K562 (cell line): Measurements from ENCODE around the gene FBN3. TPM values are rescaled to one million over a fixed set of nuclear protein-coding genes. Genes with fewer than 3 reads are reported as not detected.

Experiments
- ADNP ChIP-seq: fragments of 200-800 bp; sonication (Bioruptor generic); IDR thresholded peaks from 2 replicates; pipeline ENCODE4 v1.6.1; 2016; ENCODE audit warnings: missing genetic modification characterization, missing compliant biosample characterization
- ATF2 ChIP-seq: sonication (generic); formaldehyde crosslinking; IDR thresholded peaks from 2 replicates; pipeline ENCODE4 v1.8.1; 2022; ENCODE audit warnings: missing genetic modification reagents
- CBFB ChIP-seq: sonication (generic); formaldehyde crosslinking; IDR thresholded peaks from 2 replicates; pipeline ENCODE4 v1.4.0; 2020; ENCODE audit warnings: mild to moderate bottlenecking, missing genetic modification reagents
- FOXK2 ChIP-seq, 2 experiments: fragments of 450-650 bp; IDR thresholded peaks in 1 of 2; conservative IDR thresholded peaks in 1 of 2; 2 replicates each; pipeline ENCODE4 v1.6.1; 2016; ENCODE audit warnings: low read depth in 2 of 2, mild to moderate bottlenecking in 1 of 2
- HDAC8 ChIP-seq: fragments of 450-650 bp; IDR thresholded peaks from 2 replicates; pipeline ENCODE4 v1.6.1; 2016; ENCODE audit warnings: mild to moderate bottlenecking, missing genetic modification characterization, moderate library complexity, missing compliant biosample characterization
- HEY1 ChIP-seq: fragments of 250-450 bp; sonication (Bioruptor Pico); IDR thresholded peaks from 2 replicates; pipeline ENCODE4 v1.5.0; 2020; ENCODE audit warnings: mild to moderate bottlenecking, moderate library complexity, borderline replicate concordance
- NCOA2 ChIP-seq, 2 experiments: fragments of 450-650 bp; IDR thresholded peaks; 2 replicates each; pipeline ENCODE4 v1.6.1; 2018; ENCODE audit warnings: mild to moderate bottlenecking in 2 of 2, moderate library complexity in 1 of 2; ENCODE audit not compliant: partially characterized antibody in 2 of 2
- PTTG1 ChIP-seq: fragments of 450-650 bp; IDR thresholded peaks from 2 replicates; pipeline ENCODE4 v1.6.1; 2016; ENCODE audit warnings: low read depth, mild to moderate bottlenecking, missing genetic modification characterization, missing compliant biosample characterization
- RBM15 ChIP-seq: fragments of 200-400 bp; formaldehyde crosslinking; IDR thresholded peaks from 2 replicates; pipeline ENCODE4 v1.6.1; 2018; ENCODE audit warnings: mild to moderate bottlenecking, low read length, moderate library complexity; ENCODE audit not compliant: insufficient read depth
- RBM34 ChIP-seq: fragments of 200-400 bp; formaldehyde crosslinking; IDR thresholded peaks from 2 replicates; pipeline ENCODE4 v1.6.1; 2018; ENCODE audit warnings: low read length, borderline replicate concordance; ENCODE audit not compliant: insufficient read depth
- SIN3A ChIP-seq, 2 experiments: fragments of 150-350 bp in 1 of 2; IDR thresholded peaks; 2 replicates each; pipeline ENCODE4 v1.6.1; 2011 to 2016; ENCODE audit warnings: borderline replicate concordance in 2 of 2, low read depth in 2 of 2, low read length in 2 of 2, mild to moderate bottlenecking in 2 of 2, moderate library complexity in 2 of 2; ENCODE audit not compliant: control insufficient read depth in 1 of 2
- SOX6 ChIP-seq: fragments of 450-650 bp; IDR thresholded peaks from 2 replicates; pipeline ENCODE4 v1.6.1; 2014; ENCODE audit warnings: mild to moderate bottlenecking
- STAT6 ChIP-seq: sonication (generic); formaldehyde crosslinking; IDR thresholded peaks from 2 replicates; pipeline ENCODE4 v1.8.1; 2023; ENCODE audit warnings: mild to moderate bottlenecking, missing genetic modification reagents
- THAP7 ChIP-seq: fragments of 250-450 bp; sonication (Bioruptor Pico); IDR thresholded peaks from 2 replicates; pipeline ENCODE4 v1.5.0; 2021
- USF1 ChIP-seq: sonication (generic); formaldehyde crosslinking; IDR thresholded peaks from 2 replicates; pipeline ENCODE4 v1.9.0; 2022; ENCODE audit warnings: mild to moderate bottlenecking, missing genetic modification reagents
- ZMIZ1 ChIP-seq, 2 experiments: fragments of 150-350 bp in 1 of 2; IDR thresholded peaks; 2 replicates each; pipeline ENCODE4 v1.6.1; 2012 to 2016; ENCODE audit warnings: low read depth in 2 of 2, low read length in 2 of 2, mild to moderate bottlenecking in 1 of 2, moderate library complexity in 1 of 2
- ZNF274 ChIP-seq: IDR thresholded peaks from 2 replicates; pipeline ENCODE4 v1.6.1; 2011; ENCODE audit warnings: low read depth, mild to moderate bottlenecking, low read length, moderate library complexity, borderline replicate concordance
- polyA plus RNA-seq, 8 experiments: library from polyadenylated mRNA; depleted of rRNA in 4 of 8; stranded (reverse) in 5 of 8; unstranded in 3 of 8; fragments of >200 nt; fragmentation: Nextera tagmentation in 2 of 8; fragmentation: Illumina TruSeq in 1 of 8; extraction: Ambion mirVana in 2 of 8; extraction: Trizol in 1 of 8; gene quantifications; 2 replicates each; pipeline versions ENCODE4 v1.2.1 to v1.2.3, GENCODE V29; 2011 to 2014; ENCODE audit warnings: inconsistent platforms in 1 of 8, missing spikeins in 1 of 8
- total RNA-seq, 7 experiments: library from RNA; depleted of rRNA in 6 of 7; stranded (reverse); fragments of >200 nt in 6 of 7; fragmentation: Illumina TruSeq in 2 of 7; extraction: Trizol in 2 of 7; gene quantifications; 2 replicates each; pipeline versions ENCODE4 v1.2.1 to v1.2.3, GENCODE V29; 2011 to 2021; ENCODE audit warnings: low replicate concordance in 1 of 7

Gene FBN3
- total and polyA plus RNA-seq, 9 of the 15 experiments (the other 6 are each of a cell fraction or from before 2014, with no cell fraction given): under 0.01 to 0.29 (median 0.01) TPM; not detected in 4

- TF ChIP-seq ZMIZ1 (IDR thresholded peaks at IDR 0.05; ENCODE audit: low read depth in 2 of 2, low read length in 2 of 2): no peak
- no peak for TF ChIP-seq ZNF274
- TF ChIP-seq SOX6: no peak
- no peak for TF ChIP-seq FOXK2 (conservative IDR thresholded peaks at IDR 0.05 in 1 of 2, IDR thresholded peaks at IDR 0.05 in 1 of 2; ENCODE audit: low read depth in 2 of 2)
- no peak for TF ChIP-seq HDAC8 (tag)
- no peak for TF ChIP-seq RBM15
- TF ChIP-seq PTTG1 (tag): no peak
- peak; percentile 48; the same call in 1 of the 2 replicates for TF ChIP-seq ADNP (tag)
- no peak for TF ChIP-seq NCOA2 (IDR thresholded peaks at IDR 0.05; ENCODE audit: partially characterized antibody in 2 of 2)
- peak; percentile 58 for TF ChIP-seq USF1
- no peak for TF ChIP-seq RBM34
- no peak for TF ChIP-seq HEY1 (CRISPR knock-in tag)
- no peak for TF ChIP-seq STAT6
- no peak for TF ChIP-seq THAP7 (CRISPR knock-in tag)
- TF ChIP-seq ATF2: no peak
- no peak for TF ChIP-seq CBFB
- TF ChIP-seq SIN3A (IDR thresholded peaks at IDR 0.05; ENCODE audit: borderline replicate concordance in 2 of 2, control insufficient read depth in 1 of 2, low read depth in 2 of 2, low read length in 2 of 2): no peak
These were observed 91.7 kb downstream of the FBN3 start (continued) for GRCh38 chr19:8057545-8058270.
